A549 (cell line): Measurements from ENCODE around the gene SNRNP25. TPM values are rescaled to one million over a fixed set of nuclear protein-coding genes. Genes with fewer than 3 reads are reported as not detected.

Experiments
- ATAC-seq, 2 experiments: fragments of 200-7000 bp in 1 of 2; fragments of >200 bp in 1 of 2; cut with Nextera tagmentation in 1 of 2; cut with Tn5 transposase in 1 of 2; 3 replicates each; pipeline versions ENCODE4 v1.8.0 to v1.9.1; 2018 to 2020; ENCODE audit warnings: mild to moderate bottlenecking in 1 of 2, moderate library complexity in 1 of 2
- CTCF ChIA-PET: fragments of 300-600 bp; sonication (Branson Sonifier 250); formaldehyde crosslinking; extraction: SDS; loops from one replicate; lab custom pipeline; 2021; ENCODE audit warnings: antibody characterized with exemption, inconsistent platforms; lab: Yijun Ruan, JAX
- POLR2A ChIA-PET: fragments of 350-600 bp; formaldehyde crosslinking; extraction: SDS; loops from one replicate; lab custom pipeline; 2021; ENCODE audit warnings: antibody characterized with exemption, inconsistent platforms; lab: Yijun Ruan, JAX
- DNase-seq, 2 experiments: peaks; one replicate each; pipeline versions ENCODE4 v3.0.0 to v3.0.0-alpha.2; 2011 to 2016; ENCODE audit warnings: low read depth in 1 of 2, low spot score in 1 of 2
- FAIRE-seq: peaks from 2 replicates; lab custom pipeline; 2011; peaks lifted over from hg19 to GRCh38; lab: Jason Lieb, UNC
- H3K27ac ChIP-seq, 2 experiments: fragments of >200 bp; sonication (Bioruptor Twin); formaldehyde crosslinking; 3 replicates each; pipeline ENCODE4 v1.5.1; 2016 to 2017
- H3K4me1 ChIP-seq: fragments of >200 bp; sonication (Bioruptor Twin); formaldehyde crosslinking; 3 replicates; pipeline ENCODE4 v1.6.1; 2016
- H3K4me2 ChIP-seq: fragments of >200 bp; sonication (Bioruptor Twin); formaldehyde crosslinking; 3 replicates; pipeline ENCODE4 v1.6.1; 2016
- H3K4me3 ChIP-seq: fragments of >200 bp; sonication (Bioruptor Twin); formaldehyde crosslinking; 3 replicates; pipeline ENCODE4 v1.5.1; 2016
- H3K9me3 ChIP-seq: fragments of >200 bp; sonication (Bioruptor Twin); formaldehyde crosslinking; 3 replicates; pipeline ENCODE4 v1.6.1; 2016
- E2F6 ChIP-seq: IDR thresholded peaks from 2 replicates; pipeline ENCODE4 v1.6.1; 2012; ENCODE audit warnings: low read depth, borderline replicate concordance
- ESRRA ChIP-seq: fragments of 150-350 bp; IDR thresholded peaks from 2 replicates; pipeline ENCODE4 v1.6.1; 2014; ENCODE audit warnings: mild to moderate bottlenecking, low read length, borderline replicate concordance
- FOXS1 ChIP-seq: fragments of 250-450 bp; sonication (Bioruptor Pico); IDR thresholded peaks from 2 replicates; pipeline ENCODE4 v1.5.0; 2020; ENCODE audit warnings: mild to moderate bottlenecking, moderate library complexity
- HDAC2 ChIP-seq: fragments of 200-600 bp; sonication (generic); IDR thresholded peaks from 2 replicates; pipeline ENCODE4 v1.6.1; 2016
- HEYL ChIP-seq: fragments of 250-450 bp; sonication (Bioruptor Pico); IDR thresholded peaks from 2 replicates; pipeline ENCODE4 v1.8.0; 2021; ENCODE audit warnings: mild to moderate bottlenecking, moderate library complexity
- MAX ChIP-seq: IDR thresholded peaks from 2 replicates; pipeline ENCODE4 v1.6.1; 2012
- POLR2A ChIP-seq: IDR thresholded peaks from 2 replicates; pipeline ENCODE4 v1.6.1; 2012; ENCODE audit warnings: mild to moderate bottlenecking, low read length
- RCOR1 ChIP-seq: fragments of 150-350 bp; IDR thresholded peaks from 2 replicates; pipeline ENCODE4 v1.6.1; 2014; ENCODE audit warnings: antibody characterized with exemption, low read length, low read depth
- USF2 ChIP-seq: fragments of 450-650 bp; IDR thresholded peaks from 2 replicates; pipeline ENCODE4 v1.6.1; 2014; ENCODE audit warnings: antibody characterized with exemption
- ZNF302 ChIP-seq: fragments of 250-450 bp; sonication (Bioruptor Pico); IDR thresholded peaks from 2 replicates; pipeline ENCODE4 v1.9.0; 2021; ENCODE audit warnings: inconsistent platforms, mild to moderate bottlenecking, moderate library complexity
- WGBS: methylation state at CpG from one replicate; pipeline ENCODE4 v1.1.6; 2017; ENCODE audit errors: missing lambda C conversion rate; 5-methylcytosine and 5-hydroxymethylcytosine counted together
- polyA plus RNA-seq, 4 experiments: library from polyadenylated mRNA; depleted of rRNA in 3 of 4; stranded (reverse); fragments of >200 nt; fragmentation: RNase III in 1 of 4; extraction: RNeasy Plus Mini Kit Qiagen cat#74134 plus additional on column Dnase treatment in 1 of 4; gene quantifications; 2 replicates in 3 of 4; 3 replicates in 1 of 4; pipeline ENCODE4 v1.2.3, GENCODE V29; 2011 to 2017
- TF ChIP-seq, protein P1 (sequence below): fragments of 150-350 bp; IDR thresholded peaks from 2 replicates; pipeline ENCODE4 v1.6.1; 2014; ENCODE audit warnings: low read depth, mild to moderate bottlenecking, low read length
- TF ChIP-seq, protein P2 (sequence below): fragments of 200-600 bp; sonication (generic); IDR thresholded peaks from 2 replicates; pipeline ENCODE4 v1.6.1; 2016; ENCODE audit warnings: antibody characterized with exemption, mild to moderate bottlenecking, moderate library complexity
- TF ChIP-seq, protein P3 (sequence below): fragments of >200 bp; sonication (Bioruptor Twin); formaldehyde crosslinking; IDR thresholded peaks from 3 replicates; pipeline ENCODE4 v1.5.1; 2016
- TF ChIP-seq, protein P4 (sequence below): IDR thresholded peaks from 2 replicates; pipeline ENCODE4 v1.6.1; 2012

Gene SNRNP25
- polyA plus RNA-seq, 2 of the 4 experiments (the other 2 are of a cell fraction) = 45.0 to 82.2 TPM

- no peaks in the 10 kb centered on the region for H3K9me3 ChIP-seq
- peak overlapping the region in 1 of 2 experiments; percentile 92; a peak in 2 of 6 replicates for H3K27ac ChIP-seq
- FAIRE-seq (no peak), DNase-seq (no peak), ATAC-seq (no peak)
- TF ChIP-seq E2F6 (no peak), ZNF302 (CRISPR knock-in tag) (no peak), FOXS1 (no peak), USF2 (no peak), MAX (no peak), HEYL (no peak), RCOR1 (no peak), POLR2A (no peak), HDAC2 (no peak), ESRRA (no peak)
- TF ChIP-seq, protein P1, sequence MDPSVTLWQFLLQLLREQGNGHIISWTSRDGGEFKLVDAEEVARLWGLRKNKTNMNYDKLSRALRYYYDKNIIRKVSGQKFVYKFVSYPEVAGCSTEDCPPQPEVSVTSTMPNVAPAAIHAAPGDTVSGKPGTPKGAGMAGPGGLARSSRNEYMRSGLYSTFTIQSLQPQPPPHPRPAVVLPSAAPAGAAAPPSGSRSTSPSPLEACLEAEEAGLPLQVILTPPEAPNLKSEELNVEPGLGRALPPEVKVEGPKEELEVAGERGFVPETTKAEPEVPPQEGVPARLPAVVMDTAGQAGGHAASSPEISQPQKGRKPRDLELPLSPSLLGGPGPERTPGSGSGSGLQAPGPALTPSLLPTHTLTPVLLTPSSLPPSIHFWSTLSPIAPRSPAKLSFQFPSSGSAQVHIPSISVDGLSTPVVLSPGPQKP = no peak
- TF ChIP-seq, protein P2, sequence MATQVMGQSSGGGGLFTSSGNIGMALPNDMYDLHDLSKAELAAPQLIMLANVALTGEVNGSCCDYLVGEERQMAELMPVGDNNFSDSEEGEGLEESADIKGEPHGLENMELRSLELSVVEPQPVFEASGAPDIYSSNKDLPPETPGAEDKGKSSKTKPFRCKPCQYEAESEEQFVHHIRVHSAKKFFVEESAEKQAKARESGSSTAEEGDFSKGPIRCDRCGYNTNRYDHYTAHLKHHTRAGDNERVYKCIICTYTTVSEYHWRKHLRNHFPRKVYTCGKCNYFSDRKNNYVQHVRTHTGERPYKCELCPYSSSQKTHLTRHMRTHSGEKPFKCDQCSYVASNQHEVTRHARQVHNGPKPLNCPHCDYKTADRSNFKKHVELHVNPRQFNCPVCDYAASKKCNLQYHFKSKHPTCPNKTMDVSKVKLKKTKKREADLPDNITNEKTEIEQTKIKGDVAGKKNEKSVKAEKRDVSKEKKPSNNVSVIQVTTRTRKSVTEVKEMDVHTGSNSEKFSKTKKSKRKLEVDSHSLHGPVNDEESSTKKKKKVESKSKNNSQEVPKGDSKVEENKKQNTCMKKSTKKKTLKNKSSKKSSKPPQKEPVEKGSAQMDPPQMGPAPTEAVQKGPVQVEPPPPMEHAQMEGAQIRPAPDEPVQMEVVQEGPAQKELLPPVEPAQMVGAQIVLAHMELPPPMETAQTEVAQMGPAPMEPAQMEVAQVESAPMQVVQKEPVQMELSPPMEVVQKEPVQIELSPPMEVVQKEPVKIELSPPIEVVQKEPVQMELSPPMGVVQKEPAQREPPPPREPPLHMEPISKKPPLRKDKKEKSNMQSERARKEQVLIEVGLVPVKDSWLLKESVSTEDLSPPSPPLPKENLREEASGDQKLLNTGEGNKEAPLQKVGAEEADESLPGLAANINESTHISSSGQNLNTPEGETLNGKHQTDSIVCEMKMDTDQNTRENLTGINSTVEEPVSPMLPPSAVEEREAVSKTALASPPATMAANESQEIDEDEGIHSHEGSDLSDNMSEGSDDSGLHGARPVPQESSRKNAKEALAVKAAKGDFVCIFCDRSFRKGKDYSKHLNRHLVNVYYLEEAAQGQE = no peak
- TF ChIP-seq, protein P3, sequence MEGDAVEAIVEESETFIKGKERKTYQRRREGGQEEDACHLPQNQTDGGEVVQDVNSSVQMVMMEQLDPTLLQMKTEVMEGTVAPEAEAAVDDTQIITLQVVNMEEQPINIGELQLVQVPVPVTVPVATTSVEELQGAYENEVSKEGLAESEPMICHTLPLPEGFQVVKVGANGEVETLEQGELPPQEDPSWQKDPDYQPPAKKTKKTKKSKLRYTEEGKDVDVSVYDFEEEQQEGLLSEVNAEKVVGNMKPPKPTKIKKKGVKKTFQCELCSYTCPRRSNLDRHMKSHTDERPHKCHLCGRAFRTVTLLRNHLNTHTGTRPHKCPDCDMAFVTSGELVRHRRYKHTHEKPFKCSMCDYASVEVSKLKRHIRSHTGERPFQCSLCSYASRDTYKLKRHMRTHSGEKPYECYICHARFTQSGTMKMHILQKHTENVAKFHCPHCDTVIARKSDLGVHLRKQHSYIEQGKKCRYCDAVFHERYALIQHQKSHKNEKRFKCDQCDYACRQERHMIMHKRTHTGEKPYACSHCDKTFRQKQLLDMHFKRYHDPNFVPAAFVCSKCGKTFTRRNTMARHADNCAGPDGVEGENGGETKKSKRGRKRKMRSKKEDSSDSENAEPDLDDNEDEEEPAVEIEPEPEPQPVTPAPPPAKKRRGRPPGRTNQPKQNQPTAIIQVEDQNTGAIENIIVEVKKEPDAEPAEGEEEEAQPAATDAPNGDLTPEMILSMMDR = no peak
- TF ChIP-seq, protein P4, sequence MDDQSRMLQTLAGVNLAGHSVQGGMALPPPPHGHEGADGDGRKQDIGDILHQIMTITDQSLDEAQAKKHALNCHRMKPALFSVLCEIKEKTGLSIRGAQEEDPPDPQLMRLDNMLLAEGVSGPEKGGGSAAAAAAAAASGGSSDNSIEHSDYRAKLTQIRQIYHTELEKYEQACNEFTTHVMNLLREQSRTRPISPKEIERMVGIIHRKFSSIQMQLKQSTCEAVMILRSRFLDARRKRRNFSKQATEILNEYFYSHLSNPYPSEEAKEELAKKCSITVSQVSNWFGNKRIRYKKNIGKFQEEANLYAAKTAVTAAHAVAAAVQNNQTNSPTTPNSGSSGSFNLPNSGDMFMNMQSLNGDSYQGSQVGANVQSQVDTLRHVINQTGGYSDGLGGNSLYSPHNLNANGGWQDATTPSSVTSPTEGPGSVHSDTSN = no peak
- H3K4me2 ChIP-seq = no peak overlapping the region
- no peak overlapping the region for H3K4me3 ChIP-seq
- peaks cover 40% of the 10 kb centered on the region for H3K4me1 ChIP-seq
- ChIA-PET CTCF (interaction anchor here (2.4 to 30.3 kb wide), 6 partner anchors 6 to 287 kb away, joined by 11 to 718 read pairs (median 46); partner anchors contain the start of genes HBQ1, MPG and RHBDF1), POLR2A (interaction anchor here (1.1 kb wide), 1 partner anchor 21 kb away, joined by 3 read pairs; the partner anchor contains the start of genes POLR3K and SNRNP25)
- WGBS = 76% methylated on average over 8 of the region's 12 CpGs
Measured at GRCh38 chr16:74051-74746, 20.6 kb downstream of the SNRNP25 start.

DNA sequence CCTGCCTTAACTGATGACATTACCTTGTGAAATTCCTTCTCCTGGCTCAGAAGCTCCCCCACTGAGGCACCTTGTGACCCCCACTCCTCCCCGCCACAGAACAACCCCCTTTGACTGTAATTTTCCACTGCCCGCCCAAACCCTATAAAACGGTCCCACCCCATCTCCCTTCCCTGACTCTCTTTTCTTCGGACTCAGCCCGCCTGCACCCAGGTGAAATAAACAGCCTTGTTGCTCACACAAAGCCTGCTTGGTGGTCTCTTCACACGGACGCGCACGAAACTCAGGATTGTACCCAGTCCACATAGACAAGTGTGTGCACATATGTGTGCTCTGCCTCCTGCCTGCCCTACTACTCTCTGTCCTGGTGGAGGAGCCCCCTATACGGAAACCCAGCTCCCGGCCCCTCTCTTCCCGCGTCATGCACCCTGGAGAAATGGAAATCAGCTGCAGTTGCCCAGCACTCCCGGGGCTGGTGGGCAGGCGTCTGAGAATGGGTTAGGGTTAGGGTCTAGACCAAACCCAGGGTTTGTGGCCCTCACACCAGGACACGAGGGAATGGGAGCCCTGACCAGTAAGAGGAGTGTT, 21.2 kb downstream of the SNRNP25 start:
- WGBS = 91% methylated on average over 16 of the region's 16 CpGs
- TF ChIP-seq HEYL = no peak
- TF ChIP-seq, all 56 proteins: peak for 0
- H3K4me1 ChIP-seq = peaks cover 41% of the 10 kb centered on the region
- FAIRE-seq = no peak
- no peaks in the 10 kb centered on the region for H3K9me3 ChIP-seq
- H3K4me2 ChIP-seq = no peak overlapping the region
- ATAC-seq = no peak
- H3K4me3 ChIP-seq = no peak overlapping the region
- ChIA-PET POLR2A (interaction anchor here (0.8 to 1.1 kb wide), 2 partner anchors 12 to 21 kb away, joined by 3 read pairs; partner anchors contain the start of genes POLR3K and SNRNP25), CTCF (interaction anchor here (1.0 to 30.3 kb wide), 6 partner anchors 7 to 287 kb away, joined by 6 to 718 read pairs (median 37); partner anchors contain the start of genes HBQ1, MPG and RHBDF1)
- H3K27ac ChIP-seq = peak overlapping the region in 1 of 2 experiments; percentile 0; a peak in 1 of 6 replicates
- DNase-seq = no peak
